HUES48 (cell line): ENCODE measurements around the gene OR5T3.
"Not testable (repeated sequence)": the region's sequence is repeated elsewhere in the genome, so short reads cannot be mapped to it uniquely, and the experiment has no call there.

ENCODE experiments used
- H3K27ac ChIP-seq: one replicate; pipeline ENCODE4 v1.7.0; 2013; ENCODE audit warnings: low read depth, low read length, inconsistent platforms
- H3K27me3 ChIP-seq: 2 replicates; pipeline ENCODE4 v1.6.1; 2013; ENCODE audit warnings: mild to moderate bottlenecking, low read length; ENCODE audit not compliant: control insufficient read depth, insufficient read depth
- H3K36me3 ChIP-seq: 2 replicates; pipeline ENCODE4 v1.6.1; 2013; ENCODE audit warnings: low read length; ENCODE audit not compliant: control insufficient read depth, insufficient read depth
- H3K4me1 ChIP-seq: 2 replicates; pipeline ENCODE4 v1.6.1; 2013; ENCODE audit warnings: mild to moderate bottlenecking, low read length; ENCODE audit not compliant: control insufficient read depth, insufficient read depth
- H3K4me3 ChIP-seq: 2 replicates; pipeline ENCODE4 v1.5.1; 2013; ENCODE audit warnings: mild to moderate bottlenecking, low read depth, low read length
- H3K9ac ChIP-seq: 2 replicates; pipeline ENCODE4 v1.6.1; 2013; ENCODE audit warnings: mild to moderate bottlenecking, low read depth, low read length, moderate library complexity
- H3K9me3 ChIP-seq: 2 replicates; pipeline ENCODE4 v1.6.1; 2013; ENCODE audit warnings: low read length; ENCODE audit not compliant: control insufficient read depth, insufficient read depth

OR5T3 gene

GRCh38 chr11:56251954-56252353 is at the start of gene OR5T3:
TSS of gene OR5T3 (plus strand) at chr11:56252254. CDS start at chr11:56252254, 0 bp downstream.
- Histone ChIP-seq H3K9me3 (no peaks in the 10 kb centered on the region), H3K4me1 (no peaks in the 10 kb centered on the region), H3K4me3 (no peak within 1 kb of the TSS), H3K9ac (no peak within 1 kb of the TSS), H3K27me3 (no peaks in the 10 kb centered on the region), H3K27ac (no peak within 1 kb of the TSS), H3K36me3 (no peaks in the 10 kb centered on the region)

GRCh38 chr11:56207790-56208189 is 44.3 kb upstream of the OR5T3 start:
- Histone ChIP-seq H3K4me3 (no peak overlapping the region), H3K27me3 (no peaks in the 10 kb centered on the region), H3K36me3 (no peaks in the 10 kb centered on the region), H3K27ac (no peak overlapping the region), H3K9ac (no peak overlapping the region), H3K9me3 (no peaks in the 10 kb centered on the region; the same call in 1 of the 2 replicates), H3K4me1 (no peaks in the 10 kb centered on the region)

GRCh38 chr11:56214537-56214936 is 37.5 kb upstream of the OR5T3 start:
- Histone ChIP-seq H3K36me3 (no peaks in the 10 kb centered on the region), H3K27ac (no peak overlapping the region), H3K27me3 (no peaks in the 10 kb centered on the region), H3K4me3 (no peak overlapping the region), H3K9ac (no peak overlapping the region), H3K4me1 (no peaks in the 10 kb centered on the region), H3K9me3 (peaks cover 12% of the 10 kb centered on the region; the same call in 1 of the 2 replicates)

- not testable (repeated sequence) for H3K4me1 ChIP-seq, H3K9ac ChIP-seq, H3K4me3 ChIP-seq, H3K27ac ChIP-seq, H3K36me3 ChIP-seq, H3K27me3 ChIP-seq
- peaks cover 14% of the 10 kb centered on the region; the same call in 1 of the 2 replicates for H3K9me3 ChIP-seq
Measured at GRCh38 chr11:56219735-56220134, 32.3 kb upstream of the OR5T3 start.

- Histone ChIP-seq H3K4me1 (no peaks in the 10 kb centered on the region), H3K27me3 (no peaks in the 10 kb centered on the region), H3K9me3 (no peaks in the 10 kb centered on the region), H3K4me3 (no peak within 1 kb of the TSS), H3K36me3 (no peaks in the 10 kb centered on the region), H3K9ac (no peak within 1 kb of the TSS), H3K27ac (no peak within 1 kb of the TSS)
Measured at GRCh38 chr11:56234155-56234554, 17.9 kb upstream of the OR5T3 start, which contains the start of gene OR5T2. TSS of gene OR5T2 (minus strand) at chr11:56234255. CDS start at chr11:56233062, 1,193 bp downstream.

- H3K9ac ChIP-seq = no peak overlapping the region
- no peaks in the 10 kb centered on the region for H3K9me3 ChIP-seq
- no peaks in the 10 kb centered on the region for H3K36me3 ChIP-seq
- H3K27me3 ChIP-seq = no peaks in the 10 kb centered on the region
- H3K27ac ChIP-seq = no peak overlapping the region
- H3K4me1 ChIP-seq = 0 out of 2 replicates have a peak, but pooled peaks cover 4% of the 10 kb centered on the region
- H3K4me3 ChIP-seq = no peak overlapping the region
Measured at GRCh38 chr11:56271092-56271491, 19.0 kb downstream of the OR5T3 start.

- H3K9ac ChIP-seq = no peak within 1 kb of the TSS
- no peaks in the 10 kb centered on the region for H3K36me3 ChIP-seq
- no peak within 1 kb of the TSS for H3K27ac ChIP-seq
- H3K4me1 ChIP-seq = 0 out of 2 replicates have a peak, but pooled peaks cover 4% of the 10 kb centered on the region
- H3K4me3 ChIP-seq = no peak within 1 kb of the TSS
- no peaks in the 10 kb centered on the region for H3K27me3 ChIP-seq
- no peaks in the 10 kb centered on the region for H3K9me3 ChIP-seq
Measured at GRCh38 chr11:56273854-56274253, 21.8 kb downstream of the OR5T3 start, which contains the start of gene OR5T1. TSS of gene OR5T1 (plus strand) at chr11:56274154. CDS start at chr11:56275639, 1,485 bp downstream.

- no peak within 1 kb of the TSS for H3K27ac ChIP-seq
- H3K27me3 ChIP-seq = no peaks in the 10 kb centered on the region
- H3K4me1 ChIP-seq = peaks cover 22% of the 10 kb centered on the region
- no peak within 1 kb of the TSS for H3K4me3 ChIP-seq
- no peaks in the 10 kb centered on the region for H3K9me3 ChIP-seq
- H3K36me3 ChIP-seq = no peaks in the 10 kb centered on the region
- H3K9ac ChIP-seq = no peak within 1 kb of the TSS
Measured at GRCh38 chr11:56292154-56292553, 40.1 kb downstream of the OR5T3 start, which contains the start of gene OR8H1. TSS of gene OR8H1 (minus strand) at chr11:56292254. CDS start at chr11:56291062, 1,192 bp downstream.

GRCh38 chr11:56296898-56297297 is 44.8 kb downstream of the OR5T3 start:
- H3K27me3 ChIP-seq = no peaks in the 10 kb centered on the region
- no peaks in the 10 kb centered on the region for H3K36me3 ChIP-seq
- H3K4me1 ChIP-seq = no peaks in the 10 kb centered on the region
- no peak overlapping the region for H3K4me3 ChIP-seq
- H3K9ac ChIP-seq = no peak overlapping the region
- H3K9me3 ChIP-seq = no peaks in the 10 kb centered on the region
- H3K27ac ChIP-seq = no peak overlapping the region
